Psoas muscle (tissue), 8 donors: ENCODE measurements around the gene LRRC18. TPM values are rescaled to one million over a fixed set of nuclear protein-coding genes. Genes with fewer than 3 reads are reported as not detected.

Source experiments
- ATAC-seq, 4 donors: fragments of 200-7000 bp; cut with Tn5 transposase; one replicate each; pipeline ENCODE4 v1.9.1; 2020; ENCODE audit warnings: moderate library complexity in 3 of 4, mild to moderate bottlenecking in 2 of 4
- DNase-seq, 2 donors: peaks; one replicate each; pipeline ENCODE4 v3.0.0-alpha.2; 2020
- H3K27ac ChIP-seq: fragments of 200-600 bp; one replicate; pipeline ENCODE4 v1.8.0; 2022
- H3K27me3 ChIP-seq, 3 donors: fragments of 200-600 bp in 1 of 3; one replicate each; pipeline versions ENCODE4 v1.6.1 to v1.8.0; 2013 to 2022; ENCODE audit warnings: low read length in 2 of 3, mild to moderate bottlenecking in 2 of 3, moderate library complexity in 1 of 3; ENCODE audit not compliant: insufficient read depth in 3 of 3
- H3K36me3 ChIP-seq, 2 donors: fragments of 200-600 bp in 1 of 2; one replicate each; pipeline versions ENCODE4 v1.6.1 to v1.8.0; 2013 to 2022; ENCODE audit warnings: low read depth in 1 of 2, mild to moderate bottlenecking in 1 of 2, moderate library complexity in 1 of 2; ENCODE audit not compliant: insufficient read depth in 1 of 2
- H3K4me1 ChIP-seq: fragments of 200-600 bp; one replicate; pipeline ENCODE4 v1.8.0; 2022
- H3K4me3 ChIP-seq: fragments of 200-600 bp; one replicate; pipeline ENCODE4 v1.8.0; 2022; ENCODE audit warnings: mild to moderate bottlenecking
- H3K9me3 ChIP-seq: fragments of 200-600 bp; one replicate; pipeline ENCODE4 v1.8.0; 2022
- CTCF ChIP-seq: fragments of 200-600 bp; IDR thresholded peaks from one replicate; pipeline ENCODE4 v1.8.0; 2022; ENCODE audit warnings: antibody characterized with exemption
- WGBS, 3 donors: extraction: QIAGEN DNeasy Blood & Tissue Kit; methylation state at CpG; one replicate each; pipeline versions ENCODE4 v1.1.6 to v1.1.7; 2013; 5-methylcytosine and 5-hydroxymethylcytosine counted together
- intact Hi-C, 2 donors: fragments of 100-400 bp; cut with DNase I; formaldehyde crosslinking; loops; one replicate each; pipeline versions ENCODE4 v1.11.0 to v1.14.2; 2022
- polyA plus RNA-seq, 3 donors: library from polyadenylated mRNA; stranded (reverse); fragments of 200-250 nt; gene quantifications; one replicate each; pipeline ENCODE4 v1.2.3, GENCODE V29; 2013
- total RNA-seq, 4 donors: library from RNA; stranded (reverse); fragmentation: NEBNext Ultra II Directional in 2 of 4; extraction: Animal tissue kit (Norgen Biotek cat#: 25700) in 2 of 4; gene quantifications; one replicate each; pipeline versions ENCODE4 v1.2.1 to v1.2.4, GENCODE V29; 2021 to 2023
- donor health status: healthy with polysubstance abuse.
- donor health status: DM: no; HTN: no; CAD: no; lungs with moderate emphysema.
- donor health status: Bipolar disorder and iron deficiency.
- donor health status: healthy.
- donor health status: DM: yes; HTN: yes; CAD: no.
- donor health status: DM: no; HTN: no; CAD: no.
- donor health status: DM: no; HTN: no; CAD: no.
- donor health status: DM: yes; HTN: yes; CAD: no.

The LRRC18 gene
- total and polyA plus RNA-seq, 7 donors: not detected

- H3K4me3 ChIP-seq: no peak overlapping the region
- DNase-seq (no peak), ATAC-seq (no peak)
- no peaks in the 10 kb centered on the region for H3K36me3 ChIP-seq
- H3K27ac ChIP-seq: no peak overlapping the region
- intact Hi-C loops: no loop called here
- no peaks in the 10 kb centered on the region for H3K4me1 ChIP-seq
- peaks cover 0 to 6% (median 0%) of the 10 kb centered on the region in 3 donors for H3K27me3 ChIP-seq
- WGBS, 3 donors: 63 to 70% (median 65%) methylated on average over 7 of the region's 7 CpGs
- H3K9me3 ChIP-seq: no peaks in the 10 kb centered on the region
- TF ChIP-seq CTCF: no peak
Observed at GRCh38 chr10:48940958-48941357, 1.3 kb upstream of the LRRC18 start.

- Histone ChIP-seq H3K36me3 (no peaks in the 10 kb centered on the region), H3K27ac (no peak overlapping the region), H3K4me3 (no peak overlapping the region), H3K9me3 (no peaks in the 10 kb centered on the region), H3K4me1 (no peaks in the 10 kb centered on the region), H3K27me3 (peaks cover 0 to 6% (median 0%) of the 10 kb centered on the region in 3 donors)
- TF ChIP-seq CTCF: no peak
- DNase-seq: no peak
- ATAC-seq: no peak
- WGBS, 3 donors: 88 to 90% (median 90%) methylated on average over 5 of the region's 5 CpGs
- intact Hi-C loops: no loop called here
Observed at GRCh38 chr10:48940372-48940771, 732 bp upstream of the LRRC18 start.

- intact Hi-C loops: no loop called here
- 64 to 68% (median 64%) methylated on average over 6 of the region's 6 CpGs for WGBS, 3 donors
- Histone ChIP-seq H3K4me1 (no peaks in the 10 kb centered on the region), H3K27ac (no peak overlapping the region), H3K4me3 (no peak overlapping the region), H3K9me3 (no peaks in the 10 kb centered on the region), H3K36me3 (no peaks in the 10 kb centered on the region), H3K27me3 (peaks cover 0 to 6% (median 0%) of the 10 kb centered on the region in 3 donors)
- ATAC-seq (no peak), DNase-seq (no peak)
- TF ChIP-seq CTCF: no peak
Observed at GRCh38 chr10:48938990-48939536, 577 bp downstream of the LRRC18 start.

GRCh38 chr10:48938281-48938680 lies 1.4 kb downstream of the LRRC18 start:
- Histone ChIP-seq H3K27ac (no peak overlapping the region), H3K27me3 (peaks cover 0 to 6% (median 0%) of the 10 kb centered on the region in 3 donors), H3K4me1 (no peaks in the 10 kb centered on the region), H3K4me3 (no peak overlapping the region), H3K9me3 (no peaks in the 10 kb centered on the region), H3K36me3 (no peaks in the 10 kb centered on the region)
- intact Hi-C loops: no loop called here
- 77 to 89% (median 82%) methylated on average over 2 of the region's 2 CpGs for WGBS, 3 donors
- ATAC-seq (no peak), DNase-seq (no peak)
- no peak for TF ChIP-seq CTCF

GRCh38 chr10:48937796-48938195 lies 1.8 kb downstream of the LRRC18 start:
- intact Hi-C loops: loop anchor here in 1 of 2 donors (2.0 kb wide), 1 partner anchor 73 kb away; no protein-coding TSS in a partner anchor
- Histone ChIP-seq H3K9me3 (no peaks in the 10 kb centered on the region), H3K27ac (no peak overlapping the region), H3K27me3 (peaks cover 0 to 6% (median 0%) of the 10 kb centered on the region in 3 donors), H3K4me3 (no peak overlapping the region), H3K4me1 (no peaks in the 10 kb centered on the region), H3K36me3 (no peaks in the 10 kb centered on the region)
- WGBS, 3 donors: 95 to 97% (median 97%) methylated on average over 3 of the region's 3 CpGs
- DNase-seq (no peak), ATAC-seq (no peak)
- TF ChIP-seq CTCF: no peak
